LoVo (cell line): Measurements from ENCODE around the gene MEIOSIN.

Source experiments
- DNase-seq: peaks from one replicate; pipeline ENCODE4 v3.0.0-alpha.2; 2016; ENCODE audit warnings: low spot score

Gene MEIOSIN

GRCh38 chr19:45779231-45780145 is 46.2 kb downstream of the MEIOSIN start:
- peak; percentile 67 for DNase-seq

DNA sequence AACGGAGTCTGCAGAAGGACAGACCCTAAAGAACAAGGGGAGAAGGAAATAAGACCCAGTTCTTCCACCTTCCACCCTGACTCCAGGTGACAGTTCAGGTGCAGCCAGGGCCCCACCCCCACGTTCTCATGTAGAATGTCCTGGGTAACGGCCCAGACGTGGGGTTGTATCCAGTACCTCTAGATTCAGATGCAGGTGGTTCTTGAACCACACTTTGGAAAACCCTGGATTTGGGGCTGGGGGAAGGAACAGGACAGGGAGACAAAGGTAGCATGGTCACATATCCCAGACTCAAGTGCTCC is 46.9 kb downstream of the MEIOSIN start:
- DNase-seq: no peak

DNA sequence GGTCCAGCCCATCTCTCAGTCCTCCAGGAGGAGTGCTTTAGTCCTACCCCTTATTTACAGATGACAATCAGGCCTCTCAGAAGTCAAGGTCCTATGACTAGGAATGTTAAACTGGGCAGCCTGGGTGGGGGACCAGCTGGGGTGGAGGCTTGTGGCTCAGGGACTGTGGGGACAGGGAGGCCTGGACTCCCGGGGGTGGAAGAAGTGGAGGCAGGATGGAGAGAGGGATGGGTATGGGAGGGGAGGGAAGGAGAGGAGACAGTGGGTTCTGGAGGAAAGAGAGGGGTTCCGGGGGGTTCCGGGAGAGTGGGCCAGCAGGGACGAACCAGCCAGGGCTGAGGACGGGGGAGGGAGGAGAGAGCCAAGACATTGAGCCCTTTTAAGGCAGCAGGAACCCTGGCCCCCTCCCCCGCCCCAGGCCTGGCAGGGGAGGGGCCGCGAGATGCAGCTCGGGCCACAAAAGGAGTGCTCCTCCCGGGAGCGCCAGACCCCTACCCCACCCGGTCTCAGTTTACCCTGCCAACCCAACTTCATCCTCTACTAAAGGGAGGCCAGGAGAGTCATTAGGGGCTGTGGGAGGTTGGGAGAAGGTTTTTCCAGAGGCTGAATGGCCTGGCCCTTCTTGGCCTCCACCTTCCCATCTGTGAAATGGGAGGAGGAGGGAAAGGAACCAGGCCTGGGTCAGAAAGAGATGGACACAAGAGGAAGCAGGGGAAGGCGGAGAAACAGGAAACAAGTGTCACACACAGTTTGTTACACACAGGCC is 47.4 kb downstream of the MEIOSIN start:
- DNase-seq: no peak

- no peak for DNase-seq
Measured at GRCh38 chr19:45781214-45782161, 48.2 kb downstream of the MEIOSIN start.

DNA sequence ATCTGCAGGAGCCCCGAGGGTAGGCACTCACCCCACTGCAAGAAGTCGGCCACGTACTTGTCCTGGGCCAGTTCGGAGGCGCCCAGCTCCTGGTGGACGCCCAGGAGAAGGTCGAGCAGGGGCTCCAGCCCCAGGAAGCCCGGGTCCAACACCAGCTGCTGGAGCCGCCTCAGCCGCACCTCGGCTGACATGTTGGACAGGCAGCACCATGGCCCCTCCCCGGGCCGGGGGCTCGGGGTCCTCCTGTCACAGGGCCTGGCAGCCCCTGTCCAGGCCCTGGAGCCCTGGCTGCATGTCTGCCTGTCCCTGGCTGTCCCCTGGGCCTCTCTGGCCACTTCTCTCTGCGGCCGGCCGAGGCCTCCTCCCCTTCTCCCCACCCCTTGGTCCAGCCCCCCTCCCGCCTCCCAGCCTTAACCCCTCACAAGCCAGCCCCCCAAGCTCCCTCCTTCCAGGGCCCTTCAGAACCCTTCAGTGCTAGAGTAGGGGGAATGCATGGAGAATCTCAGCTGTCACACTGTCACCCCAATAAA is 49.0 kb downstream of the MEIOSIN start, which contains the start of gene DMPK:
TSS of gene DMPK (minus strand) at position 329 of the 530 bp plus-strand sequence. CDS start at position 191, 138 bp downstream.
- no peak for DNase-seq

GRCh38 chr19:45782820-45783785 is 49.9 kb downstream of the MEIOSIN start:
- no peak for DNase-seq

GRCh38 chr19:45784096-45784495 is 50.9 kb downstream of the MEIOSIN start:
- no peak for DNase-seq

DNA sequence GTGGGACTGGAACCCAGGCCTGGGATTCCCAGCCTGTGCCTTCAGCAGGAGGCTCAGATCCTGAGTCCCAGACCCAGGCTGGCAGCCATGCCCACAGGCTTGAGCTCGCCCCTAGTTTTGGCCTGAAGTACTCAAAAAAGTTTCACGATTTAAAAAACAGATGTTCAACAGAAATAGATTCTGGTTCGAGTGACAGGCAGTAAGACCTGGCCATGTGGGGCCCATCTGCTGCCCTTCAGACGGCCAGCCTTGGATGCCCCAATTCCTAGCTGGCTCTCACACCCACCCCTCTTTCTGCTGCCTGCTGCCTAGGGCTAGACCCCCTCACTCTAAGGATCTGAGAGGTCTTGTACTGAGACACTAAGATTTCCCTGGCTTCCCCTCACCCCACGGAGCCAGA is 51.9 kb downstream of the MEIOSIN start:
- DNase-seq: no peak

- no peak for DNase-seq
Measured at GRCh38 chr19:45785781-45786532, 52.7 kb downstream of the MEIOSIN start.

- no peak for DNase-seq
Measured at GRCh38 chr19:45786533-45786894, 53.3 kb downstream of the MEIOSIN start.

- DNase-seq: no peak
Measured at GRCh38 chr19:45789035-45789786, 56.0 kb downstream of the MEIOSIN start.

DNA sequence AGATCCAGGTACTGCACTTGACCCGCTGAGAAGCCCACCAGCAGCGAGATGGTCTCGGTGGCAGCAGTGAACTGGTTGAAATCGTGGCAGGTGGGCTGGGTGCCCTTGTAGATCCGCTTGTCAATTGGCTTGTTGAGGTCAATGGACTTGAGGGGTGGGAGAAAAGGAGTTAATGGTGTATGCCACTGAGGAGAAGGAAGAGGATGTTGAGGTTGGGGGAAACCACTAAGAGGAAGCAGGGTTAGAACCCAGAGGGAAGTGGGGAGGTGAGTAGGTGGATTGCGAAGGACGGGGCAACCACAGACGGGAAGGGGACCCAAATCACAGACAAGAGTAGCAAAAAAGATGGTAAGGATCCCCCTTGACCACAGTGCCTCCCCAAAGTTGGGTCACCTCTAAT is 57.7 kb downstream of the MEIOSIN start:
- DNase-seq: no peak

GRCh38 chr19:45791744-45792469 is 58.7 kb downstream of the MEIOSIN start:
- no peak for DNase-seq

GRCh38 chr19:45792470-45793177 is 59.4 kb downstream of the MEIOSIN start, which contains the start of gene DMWD:
DMWD (minus strand) TSS chr19:45792845; CDS start chr19:45792756, 89 bp downstream.
- DNase-seq: peak; percentile 99

DNA sequence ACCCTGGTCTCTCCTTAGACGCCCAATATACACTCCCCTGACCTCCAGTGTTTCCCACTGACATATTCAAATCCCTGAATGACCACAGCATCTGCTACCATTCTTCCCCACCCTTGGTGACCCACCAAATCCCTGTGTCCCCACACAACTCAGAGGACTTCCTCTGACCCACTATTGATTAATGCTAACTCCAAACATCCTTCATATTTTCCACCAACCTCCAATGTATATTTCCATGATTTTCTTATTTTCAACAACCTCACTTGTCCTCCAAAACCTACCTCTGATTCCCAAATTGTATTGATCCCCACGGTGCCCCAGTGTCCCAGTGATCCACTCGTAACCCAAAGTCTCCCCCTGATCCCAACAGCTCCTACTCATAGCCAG is 59.9 kb downstream of the MEIOSIN start:
- DNase-seq: no peak

DNA sequence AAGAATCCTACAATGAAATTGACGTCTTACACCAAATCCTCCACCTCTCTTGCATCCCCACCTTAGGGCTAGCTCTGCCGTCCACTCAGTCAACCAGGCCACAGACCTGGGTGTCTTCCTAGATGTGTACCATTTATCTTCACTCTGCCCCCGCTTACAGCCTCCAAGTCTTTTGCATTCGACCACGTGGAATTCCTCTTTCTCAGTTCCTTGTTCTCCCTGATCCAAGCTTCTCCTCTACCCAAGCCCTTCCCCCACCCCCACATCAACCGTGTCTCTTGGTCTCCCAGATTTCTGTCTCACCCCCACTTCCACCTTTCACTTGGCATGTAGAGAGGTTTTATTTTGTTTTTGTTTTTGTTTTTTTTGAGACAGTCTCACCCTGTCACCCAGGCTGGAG is 60.6 kb downstream of the MEIOSIN start:
- DNase-seq: no peak

DNA sequence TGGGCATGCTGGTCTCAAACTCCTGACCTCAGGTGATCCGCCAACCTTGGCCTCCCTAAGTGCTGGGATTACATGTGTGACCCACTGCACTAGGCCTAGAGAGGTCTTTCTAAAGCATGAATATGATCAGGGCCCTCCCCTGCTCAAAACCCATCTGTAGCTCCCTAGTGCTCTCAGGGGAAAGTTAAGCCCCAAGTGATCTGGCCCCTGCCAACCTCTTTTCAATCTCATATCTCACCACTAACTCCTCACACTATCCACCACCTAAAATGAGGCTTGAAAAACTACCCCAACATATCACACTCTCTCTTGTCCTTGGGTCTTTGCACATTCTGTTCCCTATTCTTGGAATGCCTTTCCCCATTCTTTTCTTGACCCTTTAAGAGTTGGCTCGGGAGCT is 61.4 kb downstream of the MEIOSIN start:
- no peak for DNase-seq
